Stimulated activated CD4-positive, alpha-beta T cell treated with anti-CD3 and anti-CD28 coated beads, Interleukin-1b, Interleukin-23, amount 100 ng/mL, for 48 hours (primary cell): ENCODE measurements around the gene MMP1.

ENCODE experiments used
- DNase-seq: peaks from one replicate; pipeline ENCODE4 v3.0.0-alpha.2; 2020

Gene MMP1

DNA sequence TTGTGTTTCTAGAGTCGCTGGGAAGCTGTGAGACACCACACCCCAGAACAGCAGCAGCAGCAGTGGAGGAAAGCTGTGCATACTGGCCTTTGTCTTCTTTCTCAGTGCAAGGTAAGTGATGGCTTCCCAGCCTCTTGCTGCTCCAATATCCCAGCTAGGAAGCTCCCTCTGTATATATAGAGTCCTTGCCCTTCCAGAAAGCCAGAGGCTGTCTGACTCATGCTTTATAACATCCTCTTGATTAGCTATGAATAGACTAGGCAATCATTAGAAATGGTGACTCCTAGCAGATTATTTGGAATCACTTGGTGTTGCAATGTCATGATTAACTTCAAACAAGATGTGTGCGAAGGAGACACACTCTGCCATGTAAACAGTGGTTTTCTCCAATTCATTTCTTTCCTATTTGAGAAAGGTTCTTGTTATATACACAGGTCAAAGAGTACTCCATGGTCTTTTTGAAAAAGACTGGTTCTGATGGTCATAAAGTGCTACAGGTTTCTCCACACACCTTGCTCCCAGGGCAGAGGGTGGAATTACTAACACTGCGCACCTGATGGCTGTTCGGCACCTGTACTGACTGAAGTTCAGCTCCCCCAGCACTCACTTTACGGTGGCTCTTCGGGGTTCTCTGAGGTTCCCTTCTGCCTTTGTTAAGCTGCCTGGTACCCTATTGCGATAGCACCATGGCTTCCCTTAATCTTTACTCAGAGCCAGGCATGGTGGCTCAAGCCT is at the start of gene MMP1:
Gene MMP1, minus strand, starts transcription at position 149 of the 735 bp plus-strand sequence. Its CDS starts 68 bp downstream, at position 81.
- DNase-seq = no peak

DNA sequence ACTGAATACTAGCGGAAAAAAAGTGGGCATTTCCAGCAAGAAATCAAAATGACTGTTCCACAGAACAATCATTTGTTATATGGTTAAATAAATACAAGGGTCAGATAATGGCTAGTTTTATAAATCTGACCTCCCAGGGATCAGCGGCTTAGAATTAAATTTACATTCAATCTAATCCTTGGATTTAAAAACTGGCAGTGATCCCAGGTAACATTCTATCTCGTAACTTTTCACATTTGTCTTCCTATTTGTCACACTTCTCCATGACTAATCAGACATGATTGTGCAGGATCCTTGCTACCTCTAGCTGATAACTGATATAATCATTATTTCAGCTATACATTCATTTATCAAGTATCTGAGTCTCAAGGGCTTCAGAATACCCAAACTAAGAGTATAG is 48.3 kb upstream of the MMP1 start:
- no peak for DNase-seq

DNA sequence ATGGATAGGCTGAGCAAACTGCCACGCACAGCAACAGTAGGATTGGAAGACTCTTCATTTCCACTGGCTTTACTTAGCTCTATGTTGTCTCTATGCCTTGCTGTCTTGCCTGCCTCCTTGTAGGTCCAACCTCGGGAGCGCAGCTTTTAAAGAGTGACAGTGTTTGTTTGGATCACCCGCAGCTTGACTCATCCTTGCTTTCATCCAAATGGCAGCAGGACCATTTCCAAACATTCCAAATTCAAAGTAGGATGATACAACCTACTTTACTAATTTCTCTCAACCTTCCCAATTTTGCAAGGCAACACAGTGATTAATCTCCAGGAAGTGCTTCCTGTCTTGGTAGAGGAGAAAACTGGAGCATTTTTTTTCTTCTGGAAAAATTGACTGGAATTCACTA is 45.5 kb upstream of the MMP1 start, which contains the start of gene MMP3:
Gene MMP3, minus strand, starts transcription at position 121 of the 400 bp plus-strand sequence. Its CDS starts 63 bp downstream, at position 58.
- no peak for DNase-seq

DNA sequence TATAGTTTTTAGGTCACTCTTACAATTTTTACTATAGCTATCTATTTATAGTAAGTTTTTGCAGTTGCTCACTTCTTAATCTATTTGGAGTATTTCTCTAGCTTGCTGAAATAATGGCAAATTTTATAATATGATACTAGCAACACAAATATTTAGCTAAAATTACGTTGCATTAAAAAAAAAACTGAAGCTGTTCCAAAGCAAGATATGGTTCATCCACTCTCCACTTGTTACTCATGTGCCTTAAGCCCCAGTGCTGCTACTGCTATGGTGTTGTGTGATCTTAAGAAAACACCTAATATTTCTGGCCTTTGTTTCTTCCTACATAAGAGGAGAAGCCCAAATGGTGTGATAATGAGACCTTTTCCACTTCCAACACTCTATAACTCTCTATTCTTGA is 45.0 kb upstream of the MMP1 start:
- no peak for DNase-seq

GRCh38 chr11:102840018-102840417 is 42.1 kb upstream of the MMP1 start:
- no peak for DNase-seq

- DNase-seq = no peak
Observed at GRCh38 chr11:102837646-102838045, 39.7 kb upstream of the MMP1 start.

- DNase-seq = no peak
Observed at GRCh38 chr11:102837156-102837555, 39.2 kb upstream of the MMP1 start.

DNA sequence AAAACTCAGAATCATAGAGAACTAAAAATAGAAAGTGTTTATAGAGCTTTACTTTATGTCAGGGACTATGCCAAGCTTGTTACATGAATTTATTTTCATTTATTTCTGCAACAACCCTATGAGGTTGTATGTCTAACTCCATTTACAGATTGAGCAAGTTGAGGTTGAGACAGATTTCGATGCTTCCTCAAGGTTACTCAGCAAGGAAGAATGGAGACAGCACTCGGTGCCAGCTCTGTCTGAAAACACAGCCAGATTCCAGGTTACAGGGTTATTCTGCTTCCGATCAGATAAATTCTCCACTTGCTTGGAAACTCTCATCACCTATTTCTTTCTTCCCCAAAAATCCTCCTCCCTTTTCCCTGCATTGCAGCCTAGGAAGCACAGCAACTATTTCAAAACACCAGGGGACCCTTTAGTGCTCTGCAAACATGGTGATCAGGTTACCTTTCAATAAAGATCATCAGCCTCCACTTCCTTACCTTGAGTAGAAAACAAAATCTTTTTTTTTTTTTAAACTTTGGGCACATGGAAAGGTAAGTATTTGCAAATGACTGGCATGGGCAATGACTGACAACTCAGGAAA is 38.4 kb upstream of the MMP1 start:
- DNase-seq = no peak

DNA sequence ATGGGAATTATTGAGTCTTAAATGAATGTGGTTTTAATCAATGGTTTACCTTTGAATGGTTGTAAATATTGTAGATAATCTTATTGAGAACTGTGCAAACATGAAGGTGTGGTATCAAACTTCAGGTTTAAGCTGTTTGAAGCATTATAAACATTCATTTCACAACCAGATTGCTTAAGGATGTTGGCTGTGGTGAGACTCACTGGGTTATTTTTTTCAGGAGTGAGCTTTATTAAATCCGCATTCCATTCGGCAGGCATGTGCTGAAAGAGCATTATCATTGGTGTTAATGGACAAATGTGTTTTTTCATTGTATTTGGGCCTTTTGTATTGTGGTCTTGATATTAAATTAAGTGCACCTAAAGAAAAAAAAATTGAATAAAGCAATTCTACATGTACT is 35.8 kb upstream of the MMP1 start:
- DNase-seq = no peak

DNA sequence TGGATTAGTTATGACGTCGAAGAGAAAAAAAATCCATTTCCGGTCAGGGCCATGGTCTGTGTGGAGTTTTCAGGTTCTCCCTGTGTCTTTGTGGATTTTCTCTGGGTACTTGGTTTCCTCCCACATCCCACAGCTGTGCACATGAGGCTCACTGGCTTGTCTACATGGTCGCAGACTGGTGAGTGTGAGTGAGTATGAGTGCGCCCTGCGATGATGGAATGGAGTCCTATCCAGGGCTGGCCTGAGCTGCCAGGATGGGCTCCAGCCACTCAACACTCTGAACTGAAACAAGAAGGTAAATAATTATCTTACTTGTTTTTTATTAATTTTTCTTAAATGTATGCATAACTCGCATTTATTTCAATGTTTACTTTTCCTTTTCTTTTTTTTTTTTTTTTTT is 34.7 kb upstream of the MMP1 start:
- DNase-seq = no peak

DNA sequence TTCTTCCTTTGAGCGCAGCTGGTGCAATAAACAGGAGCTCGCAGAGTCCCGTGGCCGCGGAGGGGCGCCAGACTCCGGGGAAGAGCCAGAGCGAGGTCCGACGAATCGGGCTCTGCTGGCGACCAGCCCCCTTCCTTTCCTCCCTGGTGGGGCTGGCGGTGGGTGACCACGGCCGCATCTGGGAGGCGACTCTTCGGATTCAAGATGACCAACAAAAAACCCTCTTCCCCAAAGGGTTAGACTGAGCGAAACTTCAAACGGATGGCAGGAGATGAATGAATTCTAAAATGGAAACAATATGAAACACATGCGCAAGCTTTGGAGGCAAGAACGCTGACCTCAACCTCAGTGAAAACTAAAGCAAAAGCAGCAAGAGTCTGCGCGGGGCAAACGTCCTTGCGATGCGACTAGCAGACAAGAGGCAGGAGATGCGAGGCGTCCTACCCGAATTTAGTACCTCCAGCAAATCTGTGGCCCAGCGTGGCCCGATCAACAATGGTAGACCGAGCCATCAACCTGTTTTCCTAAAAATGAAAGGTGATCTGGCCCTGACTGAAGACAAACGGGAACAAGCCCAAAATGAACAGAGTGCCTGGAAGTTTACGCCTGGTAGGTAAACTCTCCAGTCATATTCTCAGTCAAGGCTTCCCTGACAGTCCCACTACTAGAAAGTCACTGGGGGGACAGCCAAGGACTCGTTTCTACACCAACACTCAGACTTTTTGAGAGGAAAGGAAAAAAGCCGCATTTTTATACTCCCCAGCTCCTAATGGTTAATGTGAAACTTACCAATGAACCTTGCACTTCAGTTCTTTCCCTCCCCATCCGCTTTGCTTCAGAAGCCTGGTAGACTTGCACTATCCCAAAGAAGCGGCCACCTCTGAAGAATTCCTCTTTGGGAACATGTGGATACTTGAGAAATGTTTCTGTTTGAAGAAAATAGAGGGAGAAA is 33.8 kb upstream of the MMP1 start:
- DNase-seq = peak; percentile 13

DNA sequence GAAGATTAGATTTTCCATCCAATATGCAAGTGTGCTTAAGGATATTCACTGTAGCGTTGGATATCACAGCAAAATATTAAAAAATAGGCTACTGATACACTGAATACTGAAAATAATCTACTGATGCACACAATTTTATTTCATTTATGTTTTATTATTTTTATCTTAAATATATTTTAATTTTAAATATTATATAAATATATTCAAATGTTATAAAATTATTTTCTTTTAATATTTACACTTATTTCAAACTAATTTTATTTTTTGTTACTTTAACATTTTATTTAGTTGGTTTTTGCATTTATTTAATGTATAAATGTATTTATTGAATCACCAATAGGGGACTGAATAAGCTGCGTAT is 33.1 kb upstream of the MMP1 start:
- DNase-seq = no peak

DNA sequence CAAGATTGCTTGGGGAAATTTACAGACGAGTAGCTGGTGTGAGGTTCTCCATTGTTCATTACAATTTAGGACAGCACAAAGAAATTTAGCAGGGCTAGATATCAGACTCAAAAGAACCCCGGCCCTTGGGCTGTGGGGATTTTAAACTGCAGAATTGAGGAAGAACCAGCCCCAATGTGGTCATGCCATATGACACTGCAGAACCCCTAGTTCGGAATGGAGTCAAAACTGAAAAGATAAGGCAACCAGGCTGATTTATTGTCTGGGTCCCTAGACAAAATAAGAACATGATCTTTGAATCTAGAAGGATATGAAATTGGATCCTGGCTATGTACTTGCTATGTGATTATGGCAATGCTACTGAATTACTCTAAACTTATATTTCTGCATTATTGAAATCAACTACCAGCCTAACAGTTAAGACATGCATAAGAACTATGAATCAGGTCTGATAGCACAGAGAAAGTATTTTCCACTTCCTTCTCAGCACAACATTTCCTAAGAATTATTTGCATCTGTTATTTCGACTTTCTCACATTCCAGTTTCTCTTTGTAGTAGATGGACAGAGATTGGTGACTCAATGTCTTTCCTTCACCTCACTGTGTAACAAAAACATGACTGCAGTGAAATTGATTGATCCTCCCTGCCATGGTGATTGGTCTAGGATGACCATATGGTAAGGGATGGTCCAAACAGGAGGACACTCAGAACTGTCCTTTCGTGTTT is 32.2 kb upstream of the MMP1 start:
- DNase-seq = no peak

DNA sequence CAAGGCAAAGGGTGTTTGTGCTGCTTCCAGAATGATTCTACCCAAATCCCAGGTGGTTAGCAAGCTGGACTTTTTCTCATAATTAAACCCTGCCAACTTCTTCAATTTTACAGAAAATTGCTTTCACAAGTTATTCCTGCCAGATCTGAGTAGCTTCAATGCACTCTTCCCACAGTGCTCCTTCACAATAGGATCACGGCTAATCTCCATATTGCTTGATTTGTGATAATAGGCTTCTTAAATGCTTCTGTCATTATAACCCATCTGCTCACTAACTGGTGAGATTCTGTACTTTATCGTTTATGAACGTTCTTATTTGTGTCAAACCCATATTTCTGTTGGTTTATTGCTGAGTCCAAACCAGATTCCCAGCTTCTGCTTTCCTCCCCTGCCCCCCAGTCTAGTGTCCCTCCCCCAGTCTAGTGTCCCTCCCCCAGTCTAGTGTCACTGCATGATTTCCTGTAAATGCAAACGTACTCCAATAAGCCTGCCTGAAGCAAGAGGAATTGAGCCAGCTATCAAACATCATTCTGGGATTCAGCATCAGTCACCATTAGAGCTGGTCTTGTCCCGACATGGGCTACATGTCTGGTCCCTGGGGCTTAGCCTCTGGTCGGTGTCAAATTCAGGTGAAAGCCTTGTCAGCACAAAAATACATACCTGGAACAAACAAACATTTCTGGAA is 31.5 kb upstream of the MMP1 start:
- DNase-seq = no peak

GRCh38 chr11:102824556-102824955 is 26.6 kb upstream of the MMP1 start:
- DNase-seq = no peak

DNA sequence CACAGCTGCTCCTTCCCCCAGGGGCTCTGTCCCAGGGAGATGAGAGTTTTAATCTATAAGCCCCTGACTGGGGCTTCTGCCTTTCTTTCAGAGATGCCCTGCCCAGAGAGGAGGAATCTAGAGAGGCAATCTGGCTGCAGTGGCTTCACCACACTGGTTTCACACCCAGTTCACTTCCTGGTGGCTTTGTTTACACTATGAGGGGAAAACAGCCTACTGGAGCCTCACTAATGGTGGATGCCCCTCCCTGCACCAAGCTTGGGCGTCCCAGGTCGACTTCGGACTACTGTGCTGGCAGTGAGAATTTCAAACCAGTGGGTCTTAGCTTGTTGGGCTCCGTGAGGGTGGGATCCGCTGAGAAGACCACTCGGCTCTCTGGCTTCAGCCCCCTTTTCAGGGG is 21.5 kb upstream of the MMP1 start:
- DNase-seq = no peak

GRCh38 chr11:102813484-102813883 is 15.5 kb upstream of the MMP1 start:
- DNase-seq = no peak

DNA sequence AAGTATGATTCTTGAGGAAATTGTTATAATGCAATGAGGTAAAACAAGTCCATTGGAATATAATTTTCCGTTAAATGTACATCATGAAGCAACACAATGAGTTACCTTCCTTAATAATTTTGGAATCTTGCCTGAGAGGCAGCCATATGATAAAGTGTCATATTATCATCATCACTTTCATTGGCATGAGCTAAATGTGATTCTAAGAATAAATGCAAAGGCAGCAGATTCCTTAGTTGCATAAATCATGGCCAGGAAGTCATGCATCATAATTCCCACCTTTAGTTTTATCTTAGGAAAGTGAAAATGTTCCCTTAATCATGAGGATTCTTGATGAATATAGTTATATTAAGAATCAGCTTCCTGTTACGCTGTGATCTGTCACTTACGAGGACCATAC is 14.2 kb upstream of the MMP1 start:
- DNase-seq = no peak

GRCh38 chr11:102810950-102811660 is 13.1 kb upstream of the MMP1 start:
- no peak for DNase-seq

- DNase-seq = no peak
Observed at GRCh38 chr11:102809971-102810370, 12.0 kb upstream of the MMP1 start.

DNA sequence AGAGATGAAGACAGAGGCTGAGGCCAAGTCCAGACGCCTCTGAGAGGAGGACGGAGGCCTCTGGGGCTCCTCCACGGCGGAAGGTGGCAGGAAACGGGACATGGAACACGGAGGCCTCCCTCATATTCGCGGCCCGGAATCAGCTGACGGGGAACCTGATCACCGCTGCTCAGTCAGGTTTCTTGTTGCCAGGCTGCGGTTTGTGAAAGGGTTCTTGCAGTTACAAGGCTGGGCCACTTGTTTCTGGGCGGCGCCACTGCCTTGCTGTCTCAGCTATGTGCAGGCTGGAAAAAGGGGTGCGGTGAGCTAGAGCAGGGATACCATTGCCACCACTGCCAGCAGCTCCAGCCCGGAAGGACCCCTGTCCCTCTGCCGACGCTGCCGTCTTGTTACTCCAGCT is 10.0 kb upstream of the MMP1 start:
- DNase-seq = peak; percentile 16

GRCh38 chr11:102806296-102806695 is 8.3 kb upstream of the MMP1 start:
- DNase-seq = no peak
